Measurements from ENCODE around the gene SH3PXD2A. TPM values are rescaled to one million over a fixed set of nuclear protein-coding genes. Genes with fewer than 3 reads are reported as not detected.

Gene SH3PXD2A
- total RNA-seq, 2 experiments from 2014 or later: 7.8 to 8.5 TPM

DNA sequence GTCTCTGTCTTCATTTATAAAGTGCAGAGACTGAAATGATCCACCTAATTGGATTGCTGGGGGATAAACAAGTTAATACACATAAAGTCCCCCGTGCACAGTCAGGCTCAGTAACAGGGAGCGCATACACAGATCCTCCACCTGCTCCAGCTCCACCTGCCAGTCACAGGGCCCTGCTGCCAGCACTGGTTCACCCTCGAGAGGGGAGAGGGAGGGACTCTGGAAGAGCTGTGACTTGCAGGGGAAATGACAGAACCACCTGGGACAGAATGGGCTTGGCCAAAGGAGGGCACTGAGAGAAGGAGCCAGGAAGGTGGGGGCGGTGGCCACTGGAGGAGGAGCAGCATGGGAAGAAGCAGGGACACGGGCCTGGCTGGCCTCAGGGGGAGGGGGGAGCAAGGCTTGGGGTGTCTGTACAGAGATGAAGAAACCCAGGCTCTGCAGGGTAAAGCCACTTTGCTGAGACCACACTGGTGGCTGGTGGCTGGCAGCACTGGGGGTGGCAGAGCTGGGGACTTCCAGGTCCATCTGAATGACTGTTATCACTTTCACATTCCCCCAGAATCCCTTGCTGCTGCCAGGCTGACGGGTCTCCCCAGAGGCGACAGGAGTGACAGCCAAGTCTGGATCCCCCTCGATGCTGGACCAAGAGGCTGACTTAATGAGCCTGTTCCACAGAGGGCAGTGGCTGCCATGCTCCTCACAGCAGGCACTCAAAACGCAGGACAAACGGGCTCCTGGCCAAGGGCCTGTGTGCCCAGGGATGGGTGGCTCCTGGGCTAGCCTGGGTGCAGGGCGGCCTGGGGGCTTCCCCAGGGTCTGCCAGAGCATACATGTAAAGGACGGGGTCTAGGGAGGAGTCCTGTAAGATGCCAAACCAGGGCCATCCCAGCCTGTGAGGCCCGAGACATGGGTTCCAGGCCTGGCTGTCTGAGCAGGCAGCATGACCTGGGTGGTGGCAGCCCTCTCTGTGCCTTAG, 151.1 kb downstream of the SH3PXD2A start:
- intact Hi-C loops (cut with micrococcal nuclease): no loop called here
- Mint-ChIP-seq H3K36me3 (ENCODE audit: low read depth) (no peaks in the 10 kb centered on the region), H3K4me1 (ENCODE audit: low read depth) (no peaks in the 10 kb centered on the region), H3K4me3 (no peak overlapping the region), H3K27me3 (ENCODE audit: low read depth) (no peaks in the 10 kb centered on the region), H3K9me3 (no peaks in the 10 kb centered on the region), H3K27ac (no peak overlapping the region)
- CTCF ChIA-PET: interaction anchor here (0.6 to 2.0 kb wide), 4 partner anchors 18 to 154 kb away, joined by 3 to 8 read pairs (median 4); no protein-coding TSS in a partner anchor
- DNase-seq: no peak

DNA sequence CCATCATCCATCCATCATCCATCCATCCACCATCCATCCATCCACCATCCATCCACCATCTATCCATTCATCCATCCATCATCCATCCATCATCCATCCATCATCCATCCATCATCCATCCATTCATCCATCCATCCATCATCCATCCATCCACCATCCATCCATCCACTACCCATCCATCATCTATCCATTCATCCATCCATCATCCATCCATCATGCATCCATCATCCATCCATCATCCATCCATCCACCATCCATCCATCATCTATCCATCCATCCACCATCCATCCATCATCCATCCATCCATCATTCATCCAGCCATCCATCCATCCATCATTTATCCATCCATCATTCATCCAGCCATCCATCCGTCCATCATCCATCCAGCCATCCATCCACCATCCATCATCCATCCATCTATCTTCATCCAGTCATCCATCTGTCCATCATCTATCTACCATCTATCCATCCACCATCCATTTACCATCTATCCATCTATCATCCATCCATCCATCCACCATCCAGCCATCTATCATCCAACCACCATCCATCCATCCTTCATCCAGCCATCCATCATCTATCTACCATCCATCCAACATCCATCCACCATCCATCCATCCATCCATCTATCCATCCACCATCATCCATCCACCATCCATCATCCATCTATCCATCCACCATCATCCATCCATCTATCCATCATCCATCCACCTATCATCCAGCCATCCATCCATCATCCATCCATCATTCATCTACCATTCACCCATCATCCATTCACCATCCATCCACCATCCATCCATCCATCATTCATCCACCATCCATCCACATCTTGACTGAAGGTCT, 153.8 kb downstream of the SH3PXD2A start:
- CTCF ChIA-PET: interaction anchor here (1.3 to 1.7 kb wide), 2 partner anchors 11 to 157 kb away, joined by 4 to 5 read pairs; no protein-coding TSS in a partner anchor
- Mint-ChIP-seq H3K36me3 (ENCODE audit: low read depth) (no peaks in the 10 kb centered on the region), H3K27ac (no peak overlapping the region), H3K4me1 (ENCODE audit: low read depth) (peaks cover under 1% of the 10 kb centered on the region), H3K27me3 (ENCODE audit: low read depth) (no peaks in the 10 kb centered on the region), H3K4me3 (no peak overlapping the region), H3K9me3 (no peaks in the 10 kb centered on the region)
- intact Hi-C loops (cut with micrococcal nuclease): no loop called here
- DNase-seq: no peak

DNA sequence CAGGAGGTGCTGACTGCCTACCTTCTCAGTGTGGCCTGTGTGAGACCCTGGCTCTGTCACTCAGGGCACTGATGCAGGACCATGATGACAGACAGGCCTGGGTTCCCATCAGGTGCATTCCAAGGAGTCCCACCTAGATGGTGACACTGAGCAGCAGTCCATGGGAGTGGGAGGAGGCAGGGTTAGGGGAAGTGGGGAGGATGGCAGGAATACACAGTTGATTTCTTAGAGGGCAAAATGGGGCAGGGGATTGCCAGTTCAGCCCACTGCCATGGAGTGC, 155.0 kb downstream of the SH3PXD2A start:
- CTCF ChIA-PET: interaction anchor here (0.6 to 1.1 kb wide), 2 partner anchors 12 to 14 kb away, joined by 3 read pairs; no protein-coding TSS in a partner anchor
- Mint-ChIP-seq H3K27ac (no peak overlapping the region), H3K36me3 (ENCODE audit: low read depth) (no peaks in the 10 kb centered on the region), H3K4me1 (ENCODE audit: low read depth) (peaks cover 10% of the 10 kb centered on the region), H3K9me3 (no peaks in the 10 kb centered on the region), H3K27me3 (ENCODE audit: low read depth) (no peaks in the 10 kb centered on the region), H3K4me3 (no peak overlapping the region)
- DNase-seq: no peak
- intact Hi-C loops (cut with micrococcal nuclease): no loop called here

DNA sequence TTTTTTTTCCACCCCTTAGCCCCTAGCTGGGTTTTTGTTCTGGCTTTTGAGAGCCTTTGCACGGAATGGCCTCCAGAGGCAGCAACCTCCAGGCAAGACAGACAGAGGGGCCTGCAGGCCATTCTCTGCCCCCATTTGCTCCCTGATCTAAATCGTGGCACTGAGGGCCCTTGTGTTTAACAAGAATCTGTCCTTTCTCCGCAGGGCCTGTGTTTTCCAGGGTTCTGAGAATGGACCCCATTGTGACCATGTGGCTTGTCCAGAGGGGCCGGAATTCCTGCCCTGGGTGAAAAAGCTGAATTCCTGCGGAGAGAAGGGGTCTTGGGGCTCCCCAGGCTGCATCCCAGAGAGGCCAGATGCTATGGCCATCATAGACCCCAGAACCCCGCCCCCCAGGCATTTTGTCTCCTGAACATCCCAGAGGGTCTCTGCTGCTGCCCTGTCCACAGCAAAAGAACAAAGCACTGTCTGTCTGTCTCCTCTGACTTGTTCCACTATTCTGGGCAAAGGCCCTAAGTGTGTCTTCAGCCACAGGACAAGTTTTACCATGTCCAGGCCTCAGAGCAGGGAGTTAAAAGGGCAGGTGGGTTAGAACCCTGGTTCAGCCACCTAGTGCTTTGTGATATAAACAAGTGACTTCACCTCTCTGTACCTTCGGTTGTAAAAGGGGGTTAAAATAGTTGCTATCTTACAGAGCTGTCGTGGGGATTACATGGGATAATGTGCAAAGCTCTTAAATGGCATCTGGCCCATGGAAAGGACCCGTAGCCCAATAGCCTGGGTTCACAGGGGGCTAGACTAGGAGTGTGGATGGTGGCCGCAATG, 155.6 kb downstream of the SH3PXD2A start:
- CTCF ChIA-PET: interaction anchor here (1.1 to 2.7 kb wide), 2 partner anchors 11 to 14 kb away, joined by 3 to 12 read pairs; no protein-coding TSS in a partner anchor
- no peaks in the 10 kb centered on the region for H3K27me3 Mint-ChIP-seq (ENCODE audit: low read depth)
- intact Hi-C loops (cut with micrococcal nuclease): loop anchor here (5.0 to 10.0 kb wide), 2 partner anchors 422 to 635 kb away; partner anchors contain the start of genes ITPRIP and SFR1
- H3K36me3 Mint-ChIP-seq (ENCODE audit: low read depth): no peaks in the 10 kb centered on the region
- peaks cover 10% of the 10 kb centered on the region for H3K4me1 Mint-ChIP-seq (ENCODE audit: low read depth)
- no peak overlapping the region for H3K27ac Mint-ChIP-seq
- H3K9me3 Mint-ChIP-seq: no peaks in the 10 kb centered on the region
- no peak for DNase-seq
- H3K4me3 Mint-ChIP-seq: no peak overlapping the region

DNA sequence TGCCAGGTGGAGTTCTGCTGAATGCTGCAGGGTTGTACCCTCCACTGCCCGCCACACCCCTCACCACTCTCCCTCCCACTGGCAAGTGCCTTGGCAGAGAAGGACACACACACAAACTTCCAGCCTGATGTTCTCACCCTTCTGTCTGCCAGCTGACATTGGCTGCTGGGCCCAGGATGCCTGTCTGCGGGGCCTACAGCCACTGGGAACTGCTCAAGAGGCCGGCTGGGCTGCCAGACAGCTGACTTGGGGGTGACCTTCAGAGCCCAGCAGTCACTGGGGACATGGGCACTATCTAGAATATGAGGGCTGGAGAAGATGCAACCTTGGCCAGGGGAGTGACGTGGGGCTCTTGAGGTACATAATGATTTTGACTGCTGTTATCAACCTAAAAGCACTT, 157.1 kb downstream of the SH3PXD2A start:
- Mint-ChIP-seq H3K4me3 (no peak overlapping the region), H3K27ac (no peak overlapping the region), H3K9me3 (no peaks in the 10 kb centered on the region), H3K36me3 (ENCODE audit: low read depth) (no peaks in the 10 kb centered on the region), H3K27me3 (ENCODE audit: low read depth) (no peaks in the 10 kb centered on the region), H3K4me1 (ENCODE audit: low read depth) (peaks cover 16% of the 10 kb centered on the region)
- intact Hi-C loops (cut with micrococcal nuclease): loop anchor here (5.0 to 10.0 kb wide), 2 partner anchors 424 to 637 kb away; partner anchors contain the start of genes ITPRIP and SFR1
- DNase-seq: no peak
- CTCF ChIA-PET: interaction anchor here (1.4 to 2.7 kb wide), 2 partner anchors 12 to 13 kb away, joined by 6 to 12 read pairs; no protein-coding TSS in a partner anchor

DNA sequence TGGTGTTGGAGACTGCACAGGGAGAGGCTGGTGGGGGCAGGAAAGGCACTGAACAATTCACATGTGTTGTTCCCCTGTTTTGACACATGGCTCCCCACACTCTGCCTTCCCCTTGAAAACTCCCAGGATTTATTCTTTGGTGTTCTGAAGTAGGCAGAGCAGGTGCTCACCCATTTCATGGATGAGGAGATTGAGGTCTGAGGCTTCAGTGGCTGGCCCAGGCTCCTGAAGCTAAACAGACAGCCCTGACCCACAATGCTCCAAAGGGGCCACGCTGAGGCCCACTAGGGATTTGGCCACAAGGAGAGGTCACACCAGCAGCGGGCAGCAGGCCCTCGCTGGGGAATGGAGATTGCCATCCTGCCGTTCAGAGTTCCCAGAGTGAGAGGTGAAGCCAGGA, 157.6 kb downstream of the SH3PXD2A start:
- no peaks in the 10 kb centered on the region for H3K9me3 Mint-ChIP-seq
- DNase-seq: no peak
- intact Hi-C loops (cut with micrococcal nuclease): loop anchor here (2.0 to 10.0 kb wide), 3 partner anchors 47 to 637 kb away; partner anchors contain the start of genes ITPRIP and SFR1
- CTCF ChIA-PET: interaction anchor here (1.4 to 2.7 kb wide), 2 partner anchors 12 to 13 kb away, joined by 6 to 12 read pairs; no protein-coding TSS in a partner anchor
- H3K4me3 Mint-ChIP-seq: no peak overlapping the region
- no peaks in the 10 kb centered on the region for H3K36me3 Mint-ChIP-seq (ENCODE audit: low read depth)
- H3K27me3 Mint-ChIP-seq (ENCODE audit: low read depth): no peaks in the 10 kb centered on the region
- peaks cover 16% of the 10 kb centered on the region for H3K4me1 Mint-ChIP-seq (ENCODE audit: low read depth)
- H3K27ac Mint-ChIP-seq: no peak overlapping the region

DNA sequence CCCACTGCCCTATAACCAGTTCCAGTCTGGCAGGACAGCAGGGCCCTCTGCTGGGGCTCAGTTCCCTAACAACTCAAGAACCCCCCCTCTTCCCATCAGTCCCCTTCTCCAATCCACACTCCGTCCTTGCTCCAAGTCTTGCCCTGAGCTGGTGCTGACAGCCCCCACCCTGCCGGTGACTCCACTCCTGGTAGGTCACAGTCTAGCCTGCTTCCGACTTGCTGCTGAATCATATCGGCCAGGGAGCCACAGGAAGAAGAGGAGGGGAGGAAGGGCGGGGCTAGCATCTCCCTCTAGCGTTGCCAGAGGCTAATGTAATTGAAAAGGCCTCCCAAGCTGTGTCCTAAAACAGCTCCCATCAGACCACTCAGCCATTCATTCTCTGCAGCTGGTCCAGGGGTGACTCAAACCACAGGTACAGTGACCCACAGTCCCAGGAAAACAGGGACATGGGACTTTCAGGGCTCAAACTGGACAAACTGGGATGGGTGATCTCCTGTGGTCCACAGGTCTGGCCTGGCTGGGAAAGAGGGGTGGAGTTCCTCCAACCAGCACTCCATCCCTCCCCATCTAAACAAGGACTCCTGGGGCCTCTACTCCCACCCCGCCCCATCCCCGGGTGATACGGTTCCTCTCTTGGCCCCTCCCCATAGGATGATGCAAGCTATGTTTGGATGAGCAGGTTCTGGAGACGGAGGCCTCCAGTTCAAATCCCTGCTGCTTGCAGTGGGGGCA, 158.8 kb downstream of the SH3PXD2A start:
- Mint-ChIP-seq H3K36me3 (ENCODE audit: low read depth) (no peaks in the 10 kb centered on the region), H3K4me3 (peak overlapping the region; percentile 28), H3K27ac (no peak overlapping the region)

DNA sequence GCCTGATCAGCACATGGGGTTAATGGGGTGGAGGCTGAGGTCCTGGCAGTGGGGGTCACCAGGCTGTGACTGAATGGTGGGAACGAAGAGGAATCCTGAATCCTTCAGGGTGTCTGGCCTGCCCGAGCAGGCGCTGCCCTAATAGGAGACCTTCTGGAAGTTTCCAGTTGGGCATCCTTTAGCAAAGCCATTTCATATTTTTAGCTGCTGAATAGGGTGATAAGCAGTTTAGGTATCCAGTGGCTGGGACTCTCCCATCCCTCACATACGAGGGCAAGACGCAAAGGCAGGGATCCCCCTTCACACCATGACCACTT, 159.3 kb downstream of the SH3PXD2A start:
- peak overlapping the region; percentile 28 for H3K4me3 Mint-ChIP-seq
- no peaks in the 10 kb centered on the region for H3K9me3 Mint-ChIP-seq
- H3K27me3 Mint-ChIP-seq (ENCODE audit: low read depth): no peaks in the 10 kb centered on the region
- no peak overlapping the region for H3K27ac Mint-ChIP-seq
- intact Hi-C loops (cut with micrococcal nuclease): loop anchor here (1.0 to 10.0 kb wide), 5 partner anchors 18 to 639 kb away; partner anchors contain the start of genes ITPRIP and SFR1
- CTCF ChIA-PET: interaction anchor here (0.9 to 2.7 kb wide), 8 partner anchors 10 to 190 kb away, joined by 3 to 31 read pairs (median 4); no protein-coding TSS in a partner anchor
- H3K4me1 Mint-ChIP-seq (ENCODE audit: low read depth): peaks cover 24% of the 10 kb centered on the region
- H3K36me3 Mint-ChIP-seq (ENCODE audit: low read depth): no peaks in the 10 kb centered on the region
- no peak for DNase-seq

More for the DNA sequence above, 158.8 kb downstream of the SH3PXD2A start:
- intact Hi-C loops (cut with micrococcal nuclease): loop anchor here (1.0 to 10.0 kb wide), 5 partner anchors 18 to 638 kb away; partner anchors contain the start of genes ITPRIP and SFR1
- peak; percentile 92 for DNase-seq
- peaks cover 22% of the 10 kb centered on the region for H3K4me1 Mint-ChIP-seq (ENCODE audit: low read depth)
- no peaks in the 10 kb centered on the region for H3K9me3 Mint-ChIP-seq
- CTCF ChIA-PET: interaction anchor here (0.9 to 2.7 kb wide), 9 partner anchors 10 to 190 kb away, joined by 3 to 31 read pairs (median 3); no protein-coding TSS in a partner anchor
- H3K27me3 Mint-ChIP-seq (ENCODE audit: low read depth): no peaks in the 10 kb centered on the region

DNA sequence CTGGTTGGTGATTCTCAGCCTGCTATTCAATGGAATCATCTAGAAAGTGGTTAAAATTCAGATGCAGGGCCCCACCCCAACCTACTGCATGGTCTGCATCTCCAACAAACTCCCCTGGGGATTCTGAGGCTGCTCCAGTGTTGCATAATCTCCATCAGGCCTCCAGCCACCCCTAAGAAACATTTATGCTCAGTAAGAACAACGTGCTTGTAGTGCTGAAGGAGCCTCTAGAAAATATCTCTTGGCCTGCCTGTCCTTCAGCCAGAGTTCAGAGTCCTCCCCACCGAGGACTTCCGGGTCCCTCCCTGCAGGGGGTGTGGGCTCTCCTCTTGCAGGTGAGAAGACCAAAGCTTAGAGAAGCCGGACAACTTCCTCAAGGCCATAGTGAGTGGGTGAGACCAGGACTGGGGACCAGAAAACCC, 159.8 kb downstream of the SH3PXD2A start:
- Mint-ChIP-seq H3K9me3 (no peaks in the 10 kb centered on the region), H3K27ac (no peak overlapping the region), H3K36me3 (ENCODE audit: low read depth) (no peaks in the 10 kb centered on the region), H3K27me3 (ENCODE audit: low read depth) (no peaks in the 10 kb centered on the region), H3K4me1 (ENCODE audit: low read depth) (peaks cover 24% of the 10 kb centered on the region), H3K4me3 (no peak overlapping the region)
- intact Hi-C loops (cut with micrococcal nuclease): loop anchor here (1.0 to 10.0 kb wide), 5 partner anchors 17 to 639 kb away; partner anchors contain the start of genes ITPRIP and SFR1
- CTCF ChIA-PET: interaction anchor here (0.8 to 2.7 kb wide), 3 partner anchors 9 to 103 kb away, joined by 3 to 31 read pairs (median 3); no protein-coding TSS in a partner anchor
- no peak for DNase-seq

DNA sequence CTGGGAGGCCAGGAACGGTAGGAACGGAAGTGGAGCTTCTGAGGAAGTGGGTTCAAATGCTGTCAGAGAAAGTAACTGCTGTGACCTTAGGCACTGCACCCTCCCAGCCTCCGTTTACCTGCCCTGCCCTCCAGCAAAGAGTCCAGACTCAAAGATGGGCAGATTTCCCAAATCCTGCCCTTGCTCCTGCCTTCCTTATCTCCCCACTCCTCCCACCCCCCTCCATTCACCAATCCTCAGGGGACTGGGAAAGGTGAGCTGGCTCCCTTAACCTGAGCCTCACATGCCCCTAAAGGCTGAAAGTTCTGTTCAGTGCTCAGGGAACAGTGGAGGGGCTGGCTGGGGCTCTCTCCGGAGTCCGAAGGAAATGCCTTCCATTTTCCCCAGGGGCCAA, 161.6 kb downstream of the SH3PXD2A start:
- peak overlapping the region; percentile 76 for H3K4me3 Mint-ChIP-seq
- no peaks in the 10 kb centered on the region for H3K27me3 Mint-ChIP-seq (ENCODE audit: low read depth)
- CTCF ChIA-PET: interaction anchor here (0.8 to 1.5 kb wide), 2 partner anchors 15 to 192 kb away, joined by 3 to 5 read pairs; no protein-coding TSS in a partner anchor
- no peaks in the 10 kb centered on the region for H3K9me3 Mint-ChIP-seq
- intact Hi-C loops (cut with micrococcal nuclease): loop anchor here (10.0 kb wide), 1 partner anchor 641 kb away; the partner anchor contains the start of gene ITPRIP
- H3K27ac Mint-ChIP-seq: no peak overlapping the region
- no peak for DNase-seq
- H3K36me3 Mint-ChIP-seq (ENCODE audit: low read depth): no peaks in the 10 kb centered on the region
- H3K4me1 Mint-ChIP-seq (ENCODE audit: low read depth): peaks cover 24% of the 10 kb centered on the region

All from activated naive CD4-positive, alpha-beta T cell treated with anti-CD3 and anti-CD28 coated beads for 36 hours (primary cell).